ENCODE results near the gene RABIF.

GRCh38 chr1:202860744-202861419, 28.1 kb downstream of the RABIF start:
- TF ChIP-seq, protein P1, sequence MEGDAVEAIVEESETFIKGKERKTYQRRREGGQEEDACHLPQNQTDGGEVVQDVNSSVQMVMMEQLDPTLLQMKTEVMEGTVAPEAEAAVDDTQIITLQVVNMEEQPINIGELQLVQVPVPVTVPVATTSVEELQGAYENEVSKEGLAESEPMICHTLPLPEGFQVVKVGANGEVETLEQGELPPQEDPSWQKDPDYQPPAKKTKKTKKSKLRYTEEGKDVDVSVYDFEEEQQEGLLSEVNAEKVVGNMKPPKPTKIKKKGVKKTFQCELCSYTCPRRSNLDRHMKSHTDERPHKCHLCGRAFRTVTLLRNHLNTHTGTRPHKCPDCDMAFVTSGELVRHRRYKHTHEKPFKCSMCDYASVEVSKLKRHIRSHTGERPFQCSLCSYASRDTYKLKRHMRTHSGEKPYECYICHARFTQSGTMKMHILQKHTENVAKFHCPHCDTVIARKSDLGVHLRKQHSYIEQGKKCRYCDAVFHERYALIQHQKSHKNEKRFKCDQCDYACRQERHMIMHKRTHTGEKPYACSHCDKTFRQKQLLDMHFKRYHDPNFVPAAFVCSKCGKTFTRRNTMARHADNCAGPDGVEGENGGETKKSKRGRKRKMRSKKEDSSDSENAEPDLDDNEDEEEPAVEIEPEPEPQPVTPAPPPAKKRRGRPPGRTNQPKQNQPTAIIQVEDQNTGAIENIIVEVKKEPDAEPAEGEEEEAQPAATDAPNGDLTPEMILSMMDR (IDR thresholded peaks at IDR 0.05; ENCODE audit: borderline replicate concordance, extremely low read depth, low read length, poor library complexity, severe bottlenecking), result no peak
- no peak for TF ChIP-seq EZH2 (IDR thresholded peaks at IDR 0.05; ENCODE audit: borderline replicate concordance, low read depth, low read length, severe bottlenecking)

Measured in DND-41 (cell line).